Lung (tissue), 12 donors: ENCODE measurements around the gene THEMIS. TPM values are rescaled to one million over a fixed set of nuclear protein-coding genes. Genes with fewer than 3 reads are reported as not detected.

ENCODE experiments used
- ATAC-seq: fragments of 200-7000 bp; cut with Tn5 transposase; one replicate; pipeline ENCODE4 v1.9.1; 2020; ENCODE audit warnings: moderate number of reproducible peaks; ENCODE audit not compliant: insufficient read depth, low FRiP score
- DNase-seq, 3 donors: peaks; one replicate each; pipeline ENCODE4 v3.0.0-alpha.2; 2013 to 2017
- H3K27ac ChIP-seq, 2 donors: one replicate each; pipeline ENCODE4 v1.5.1; 2013; ENCODE audit warnings: mild to moderate bottlenecking in 2 of 2, moderate library complexity in 2 of 2, control low read depth in 1 of 2, inconsistent platforms in 1 of 2, low read depth in 1 of 2, low read length in 1 of 2
- H3K27me3 ChIP-seq, 3 donors: one replicate each; pipeline ENCODE4 v1.5.1; 2013; ENCODE audit warnings: low read length in 2 of 3; ENCODE audit not compliant: control insufficient read depth in 3 of 3, insufficient read depth in 3 of 3
- H3K36me3 ChIP-seq, 4 donors: one replicate each; pipeline ENCODE4 v1.5.1; 2013; ENCODE audit warnings: low read length in 4 of 4, mild to moderate bottlenecking in 1 of 4, moderate library complexity in 1 of 4; ENCODE audit not compliant: control insufficient read depth in 4 of 4, insufficient read depth in 4 of 4
- H3K4me1 ChIP-seq, 5 donors: one replicate each; pipeline ENCODE4 v1.5.1; 2013; ENCODE audit warnings: low read length in 5 of 5, mild to moderate bottlenecking in 2 of 5, moderate library complexity in 1 of 5; ENCODE audit not compliant: control insufficient read depth in 5 of 5, insufficient read depth in 5 of 5
- H3K4me3 ChIP-seq: one replicate; pipeline ENCODE4 v1.5.1; 2013; ENCODE audit warnings: mild to moderate bottlenecking, control low read depth, moderate library complexity
- H3K9ac ChIP-seq, 2 donors: one replicate each; pipeline ENCODE4 v1.5.1; 2013; ENCODE audit warnings: low read length in 2 of 2, control low read depth in 1 of 2; ENCODE audit not compliant: insufficient read depth in 1 of 2
- H3K9me3 ChIP-seq, 4 donors: one replicate each; pipeline ENCODE4 v1.5.1; 2013; ENCODE audit warnings: low read length in 3 of 4, mild to moderate bottlenecking in 1 of 4, moderate library complexity in 1 of 4; ENCODE audit not compliant: control insufficient read depth in 4 of 4, insufficient read depth in 3 of 4
- WGBS, 2 donors: extraction: QIAGEN DNeasy Blood & Tissue Kit; methylation state at CpG; one replicate each; pipeline ENCODE4 v1.1.7; 2013; 5-methylcytosine and 5-hydroxymethylcytosine counted together
- polyA plus RNA-seq, 2 donors: library from polyadenylated mRNA; stranded (reverse); fragments of 200-250 nt; gene quantifications; one replicate each; pipeline ENCODE4 v1.2.1, GENCODE V29; 2013
- total RNA-seq, 2 donors: library from RNA; depleted of rRNA in 1 of 2; stranded (reverse); fragments of >200 nt in 1 of 2; gene quantifications; one replicate each; pipeline ENCODE4 v1.2.1, GENCODE V29; 2014 to 2021
- TF ChIP-seq, protein P1 (sequence below): IDR thresholded peaks from 2 replicates; pipeline ENCODE4 v1.5.1; 2012; ENCODE audit warnings: mild to moderate bottlenecking; ENCODE audit errors: control extremely low read depth, extremely low read depth
- donor health status: control.
- donor health status: control.
- donor health status: Bipolar disorder and iron deficiency.
- donor health status: healthy.
- donor health status: DM: yes; HTN: yes; CAD: no.

THEMIS gene
- total and polyA plus RNA-seq, 4 donors: 0.22 to 0.86 (median 0.54) TPM

DNA sequence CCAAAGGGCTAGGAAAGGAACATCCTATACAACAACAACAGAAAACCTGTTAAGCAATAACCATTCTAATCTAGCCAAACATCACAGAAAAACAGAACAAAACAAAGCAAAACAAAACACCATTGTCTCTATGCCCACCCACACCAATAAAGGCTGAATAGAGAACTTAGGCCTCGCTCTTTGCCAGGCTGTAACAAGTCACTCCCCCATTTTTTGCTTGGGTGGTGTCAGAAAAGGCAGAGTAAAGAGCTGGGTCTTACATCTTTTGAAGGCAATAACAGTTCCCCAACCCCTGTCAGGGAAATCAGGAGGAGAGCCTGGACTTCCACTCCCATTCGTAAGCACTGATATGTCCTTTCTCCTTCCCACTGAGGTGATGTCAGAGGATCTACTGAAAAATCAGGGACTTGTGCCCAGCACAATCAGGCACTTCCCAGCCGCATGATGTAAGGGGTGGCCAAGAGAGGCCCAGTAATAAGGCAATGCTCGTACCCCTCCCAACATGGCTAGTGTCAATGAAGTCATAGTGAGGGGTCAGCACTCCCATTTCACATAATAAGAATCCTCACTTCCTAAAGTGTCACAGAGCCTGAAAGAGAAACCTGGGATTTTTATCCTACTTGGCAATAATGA, 31.0 kb downstream of the THEMIS start:
- H3K27ac ChIP-seq: no peak overlapping the region
- no peaks in the 10 kb centered on the region for H3K27me3 ChIP-seq
- no peaks in the 10 kb centered on the region for H3K4me1 ChIP-seq
- 90 to 93% methylated on average over 4 of the region's 4 CpGs for WGBS, 2 donors
- H3K4me3 ChIP-seq: no peak overlapping the region
- no peak overlapping the region for H3K9ac ChIP-seq
- no peak for ATAC-seq
- DNase-seq: no peak
- TF ChIP-seq, protein P1, sequence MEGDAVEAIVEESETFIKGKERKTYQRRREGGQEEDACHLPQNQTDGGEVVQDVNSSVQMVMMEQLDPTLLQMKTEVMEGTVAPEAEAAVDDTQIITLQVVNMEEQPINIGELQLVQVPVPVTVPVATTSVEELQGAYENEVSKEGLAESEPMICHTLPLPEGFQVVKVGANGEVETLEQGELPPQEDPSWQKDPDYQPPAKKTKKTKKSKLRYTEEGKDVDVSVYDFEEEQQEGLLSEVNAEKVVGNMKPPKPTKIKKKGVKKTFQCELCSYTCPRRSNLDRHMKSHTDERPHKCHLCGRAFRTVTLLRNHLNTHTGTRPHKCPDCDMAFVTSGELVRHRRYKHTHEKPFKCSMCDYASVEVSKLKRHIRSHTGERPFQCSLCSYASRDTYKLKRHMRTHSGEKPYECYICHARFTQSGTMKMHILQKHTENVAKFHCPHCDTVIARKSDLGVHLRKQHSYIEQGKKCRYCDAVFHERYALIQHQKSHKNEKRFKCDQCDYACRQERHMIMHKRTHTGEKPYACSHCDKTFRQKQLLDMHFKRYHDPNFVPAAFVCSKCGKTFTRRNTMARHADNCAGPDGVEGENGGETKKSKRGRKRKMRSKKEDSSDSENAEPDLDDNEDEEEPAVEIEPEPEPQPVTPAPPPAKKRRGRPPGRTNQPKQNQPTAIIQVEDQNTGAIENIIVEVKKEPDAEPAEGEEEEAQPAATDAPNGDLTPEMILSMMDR: no peak
- H3K9me3 ChIP-seq: no peaks in the 10 kb centered on the region
- no peaks in the 10 kb centered on the region for H3K36me3 ChIP-seq

- no peaks in the 10 kb centered on the region for H3K27me3 ChIP-seq
- TF ChIP-seq, protein P1: no peak
- H3K27ac ChIP-seq: no peak overlapping the region
- ATAC-seq: no peak
- WGBS, 2 donors: 94 to 96% methylated on average over 5 of the region's 5 CpGs
- no peak for DNase-seq
- no peak overlapping the region for H3K4me3 ChIP-seq
- H3K4me1 ChIP-seq: no peaks in the 10 kb centered on the region
- no peaks in the 10 kb centered on the region for H3K9me3 ChIP-seq
- H3K36me3 ChIP-seq: no peaks in the 10 kb centered on the region
- H3K9ac ChIP-seq: no peak overlapping the region
These were observed 31.7 kb downstream of the THEMIS start for GRCh38 chr6:127869183-127869582.

DNA sequence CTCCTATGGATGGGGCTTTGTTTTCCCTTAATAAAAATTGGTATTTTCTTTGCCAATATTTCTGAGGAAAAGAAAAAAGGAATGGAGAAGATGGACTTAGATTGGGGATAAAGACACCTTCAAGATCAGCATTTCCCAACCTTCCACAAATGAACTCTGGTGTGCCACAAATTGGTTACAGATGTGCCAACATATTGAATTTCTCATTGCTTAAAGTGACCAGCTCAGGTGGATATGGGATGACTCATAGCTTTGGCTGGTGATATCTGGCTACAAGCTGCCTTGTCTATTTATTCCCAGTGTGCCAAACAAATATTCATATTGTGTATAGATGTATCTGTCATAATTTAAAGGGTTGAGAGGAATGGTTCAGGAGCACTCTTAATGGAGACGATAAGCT, 32.5 kb downstream of the THEMIS start:
- Histone ChIP-seq H3K27me3 (no peaks in the 10 kb centered on the region), H3K27ac (no peak overlapping the region), H3K9ac (no peak overlapping the region), H3K9me3 (no peaks in the 10 kb centered on the region), H3K4me1 (no peaks in the 10 kb centered on the region), H3K36me3 (no peaks in the 10 kb centered on the region), H3K4me3 (no peak overlapping the region)
- 90 to 97% methylated on average over 1 of the region's 1 CpG for WGBS, 2 donors
- TF ChIP-seq, protein P1: no peak
- ATAC-seq: no peak
- no peak for DNase-seq

- Histone ChIP-seq H3K4me3 (no peak overlapping the region), H3K27me3 (no peaks in the 10 kb centered on the region), H3K9me3 (no peaks in the 10 kb centered on the region), H3K9ac (no peak overlapping the region), H3K4me1 (no peaks in the 10 kb centered on the region), H3K27ac (no peak overlapping the region), H3K36me3 (no peaks in the 10 kb centered on the region)
- ATAC-seq (no peak), DNase-seq (no peak)
- TF ChIP-seq, protein P1: no peak
These were observed 34.1 kb downstream of the THEMIS start for GRCh38 chr6:127866766-127867165.
